Lower leg skin (tissue), 3 donors: ENCODE data around the gene GPR155.

Source experiments
- CTCF ChIP-seq, 3 donors: fragments of 450-650 bp; IDR thresholded peaks; one replicate each; pipeline ENCODE4 v1.5.1; 2016; ENCODE audit warnings: antibody characterized with exemption in 3 of 3, mild to moderate bottlenecking in 3 of 3, moderate library complexity in 2 of 3
- POLR2A ChIP-seq, 2 donors: fragments of 450-650 bp; IDR thresholded peaks; one replicate each; pipeline ENCODE4 v1.6.1; 2016 to 2017; ENCODE audit warnings: antibody characterized with exemption in 2 of 2, mild to moderate bottlenecking in 1 of 2, moderate library complexity in 1 of 2

- no peak for TF ChIP-seq POLR2A (IDR thresholded peaks at IDR 0.05)
- no peak for TF ChIP-seq CTCF (IDR thresholded peaks at IDR 0.05)
Measured at GRCh38 chr2:174477759-174478158, 9.1 kb downstream of the GPR155 start.
